Measurements from ENCODE around the gene RAF1.

- TF ChIP-seq POLR2AphosphoS5 (IDR thresholded peaks at IDR 0.05; ENCODE audit: low read depth, low read length) (no peak), REST (IDR thresholded peaks at IDR 0.05; ENCODE audit: insufficient read depth in 1 of 2, low read depth in 2 of 2, low read length in 2 of 2) (no peak)
Measured at GRCh38 chr3:12541625-12542024, 122.3 kb downstream of the RAF1 start.
